Panc1 (cell line): Measurements from ENCODE around the gene DHX34. TPM values are rescaled to one million over a fixed set of nuclear protein-coding genes. Genes with fewer than 3 reads are reported as not detected.

ENCODE experiments used
- ATAC-seq: fragments of 200-7000 bp; cut with Tn5 transposase; 2 replicates; pipeline ENCODE4 v1.9.1; 2020; ENCODE audit warnings: mild to moderate bottlenecking, moderate library complexity
- BruUV-seq: library from RNA; stranded (reverse); fragments of 400-500 nt; replicated peaks from 2 replicates; lab custom pipeline; 2021; lab: Mats Ljungman, UMichigan
- CTCF ChIA-PET: fragments of 300-600 bp; sonication (Branson Sonifier 250); formaldehyde crosslinking; loops from one replicate; lab custom pipeline; 2022; ENCODE audit warnings: antibody characterized with exemption; lab: Charles Lee
- POLR2A ChIA-PET: fragments of 300-600 bp; sonication (Branson Sonifier 250); formaldehyde crosslinking; loops from one replicate; lab custom pipeline; 2022; ENCODE audit warnings: antibody characterized with exemption; lab: Charles Lee
- DNase-seq: peaks from one replicate; pipeline ENCODE4 v3.0.0-alpha.2; 2010; ENCODE audit warnings: low read depth, low spot score
- H3K27ac ChIP-seq: 2 replicates; pipeline ENCODE4 v1.5.1; 2011; ENCODE audit warnings: mild to moderate bottlenecking, low read length, inconsistent platforms
- H3K27me3 ChIP-seq: fragments of 200-500 bp; sonication (Bioruptor generic); 2 replicates; pipeline ENCODE4 v1.6.0; 2014; ENCODE audit warnings: low read length, inconsistent platforms; ENCODE audit not compliant: control insufficient read depth, insufficient read depth
- H3K36me3 ChIP-seq: fragments of 200-500 bp; sonication (Bioruptor generic); 2 replicates; pipeline ENCODE4 v1.5.1; 2014; ENCODE audit warnings: inconsistent platforms, mild to moderate bottlenecking, low read length, moderate library complexity; ENCODE audit not compliant: control insufficient read depth, insufficient read depth
- H3K4me1 ChIP-seq: 2 replicates; pipeline ENCODE4 v1.5.1; 2011; ENCODE audit warnings: inconsistent platforms, mild to moderate bottlenecking, low read length, moderate library complexity; ENCODE audit not compliant: control insufficient read depth, insufficient read depth
- H3K4me3 ChIP-seq, 2 experiments: 2 replicates each; pipeline ENCODE4 v1.5.1; 2011 to 2012; ENCODE audit warnings: low read depth in 2 of 2, low read length in 2 of 2, mild to moderate bottlenecking in 2 of 2, inconsistent platforms in 1 of 2, moderate library complexity in 1 of 2
- H3K9me3 ChIP-seq: fragments of 200-500 bp; sonication (Bioruptor generic); 2 replicates; pipeline ENCODE4 v1.5.1; 2014; ENCODE audit warnings: low read depth, mild to moderate bottlenecking, inconsistent platforms, low read length, moderate library complexity; ENCODE audit not compliant: control insufficient read depth, insufficient read depth
- POLR2AphosphoS5 ChIP-seq: IDR thresholded peaks from 2 replicates; pipeline ENCODE4 v1.6.1; 2012; ENCODE audit warnings: mild to moderate bottlenecking, low read depth, low read length, moderate library complexity
- REST ChIP-seq, 2 experiments: IDR thresholded peaks; 2 replicates each; pipeline ENCODE4 v1.6.1; 2011 to 2012; ENCODE audit warnings: low read depth in 2 of 2, control low read depth in 1 of 2, low read length in 1 of 2, mild to moderate bottlenecking in 1 of 2, moderate library complexity in 1 of 2; ENCODE audit not compliant: insufficient read depth in 1 of 2
- SIN3A ChIP-seq: IDR thresholded peaks from 2 replicates; pipeline ENCODE4 v1.6.1; 2012; ENCODE audit warnings: low read depth, mild to moderate bottlenecking, low read length, moderate library complexity, borderline replicate concordance; ENCODE audit not compliant: insufficient read depth
- TCF7L2 ChIP-seq: IDR thresholded peaks from 2 replicates; pipeline ENCODE4 v1.6.1; 2011; ENCODE audit warnings: mild to moderate bottlenecking, low read depth, low read length, inconsistent platforms
- in situ Hi-C: cut with HindIII; loops from 2 replicates; pipeline ENCODE4 v1.10.0; 2016; ENCODE audit warnings: low sequenced_read_pairs, low pct_unique_long_range_greater_than_20kb
- intact Hi-C: fragments of 100-400 bp; cut with micrococcal nuclease; formaldehyde crosslinking; loops from one replicate; pipeline ENCODE4 v1.10.0; 2022; ENCODE audit not compliant: unreplicated experiment
- total RNA-seq: library from RNA; stranded (reverse); gene quantifications from one replicate; pipeline ENCODE4 v1.2.1, GENCODE V29; 2021; ENCODE audit not compliant: unreplicated experiment
- TF ChIP-seq, protein P1 (sequence below): fragments of 450-650 bp; IDR thresholded peaks from 2 replicates; pipeline ENCODE4 v1.5.1; 2017; ENCODE audit warnings: mild to moderate bottlenecking

DHX34 gene
- total RNA-seq, 1 experiment from 2014 or later: 29.2 TPM

- H3K27ac ChIP-seq: no peak overlapping the region
- intact Hi-C loops (no loop called here), in situ Hi-C loops (no loop called here)
- H3K4me3 ChIP-seq: peak overlapping the region; percentile 37 to 39
- peaks cover 8% of the 10 kb centered on the region; the same call in 1 of the 2 replicates for H3K27me3 ChIP-seq
- POLR2A ChIA-PET: no interaction called here
- DNase-seq (no peak), ATAC-seq (no peak)
- BruUV-seq: no TSS peak
- no peaks in the 10 kb centered on the region for H3K36me3 ChIP-seq
- H3K4me1 ChIP-seq: peaks cover 4% of the 10 kb centered on the region
- TF ChIP-seq REST (IDR thresholded peaks at IDR 0.05; ENCODE audit: insufficient read depth in 1 of 2, low read depth in 2 of 2, low read length in 1 of 2): no peak
- CTCF ChIA-PET: no interaction called here
- H3K9me3 ChIP-seq: no peaks in the 10 kb centered on the region
These were observed 69.5 kb downstream of the DHX34 start for GRCh38 chr19:47418692-47419029.

DNA sequence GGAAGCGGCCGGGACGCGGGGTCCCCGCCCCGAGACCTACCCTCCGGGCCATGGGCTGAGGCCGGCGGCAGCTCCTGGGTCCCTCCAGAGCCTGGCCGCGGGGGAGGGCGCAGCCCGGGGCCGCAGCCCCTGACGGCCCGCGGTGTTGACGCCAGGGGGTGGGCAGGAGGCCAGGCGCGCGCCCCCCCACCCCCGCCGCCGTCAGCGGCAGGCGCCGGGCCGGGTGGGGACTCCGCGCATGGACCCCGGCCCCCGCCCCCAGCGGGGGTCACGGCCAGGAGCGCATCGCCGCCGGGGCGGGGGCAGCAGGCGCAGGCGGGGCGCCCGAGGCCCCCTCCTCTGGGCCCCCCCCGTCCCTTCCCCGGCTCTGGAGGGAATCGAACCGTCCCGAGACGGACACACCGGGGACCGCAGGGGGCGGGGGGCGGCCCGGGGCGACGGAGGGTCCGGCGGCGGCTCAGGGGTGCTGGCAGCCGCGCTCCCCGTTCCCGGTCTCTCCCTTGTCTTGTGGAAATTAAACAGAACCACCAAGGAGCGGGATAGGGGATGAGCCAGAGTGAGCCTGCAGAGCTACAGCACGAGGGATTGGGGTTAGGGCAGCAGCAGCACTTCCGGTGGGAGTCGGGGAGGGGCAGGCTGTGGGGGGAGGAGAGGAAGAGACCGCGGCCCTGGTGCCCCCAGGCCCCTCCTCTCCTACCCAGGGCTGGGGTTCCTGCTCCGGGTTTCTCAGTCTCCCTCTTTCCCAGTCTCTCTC, 70.1 kb downstream of the DHX34 start, which contains the start of gene MEIS3:
TSS of gene MEIS3 (minus strand) at position 498 of the 754 bp plus-strand sequence. CDS start at position 52, 446 bp downstream.
- CTCF ChIA-PET: interaction anchor here (0.7 kb wide), 1 partner anchor 28 kb away, joined by 5 read pairs; no protein-coding TSS in a partner anchor
- BruUV-seq: no TSS peak
- in situ Hi-C loops (no loop called here), intact Hi-C loops (no loop called here)
- Histone ChIP-seq H3K4me1 (peaks cover 4% of the 10 kb centered on the region), H3K9me3 (no peaks in the 10 kb centered on the region), H3K27ac (no peak within 1 kb of the TSS), H3K27me3 (peaks cover 8% of the 10 kb centered on the region; the same call in 1 of the 2 replicates), H3K36me3 (no peaks in the 10 kb centered on the region), H3K4me3 (peak within 1 kb of the TSS; percentile 37 to 39)
- ATAC-seq (peak; percentile 28; the same call in 1 of the 2 replicates), DNase-seq (no peak)
- POLR2A ChIA-PET: interaction anchor here (0.6 kb wide), 1 partner anchor 96 kb away, joined by 5 read pairs; no protein-coding TSS in a partner anchor
- no peak for TF ChIP-seq REST (IDR thresholded peaks at IDR 0.05; ENCODE audit: insufficient read depth in 1 of 2, low read depth in 2 of 2, low read length in 1 of 2)
- no peak for TF ChIP-seq SIN3A
- TF ChIP-seq TCF7L2: no peak
- TF ChIP-seq, protein P1, sequence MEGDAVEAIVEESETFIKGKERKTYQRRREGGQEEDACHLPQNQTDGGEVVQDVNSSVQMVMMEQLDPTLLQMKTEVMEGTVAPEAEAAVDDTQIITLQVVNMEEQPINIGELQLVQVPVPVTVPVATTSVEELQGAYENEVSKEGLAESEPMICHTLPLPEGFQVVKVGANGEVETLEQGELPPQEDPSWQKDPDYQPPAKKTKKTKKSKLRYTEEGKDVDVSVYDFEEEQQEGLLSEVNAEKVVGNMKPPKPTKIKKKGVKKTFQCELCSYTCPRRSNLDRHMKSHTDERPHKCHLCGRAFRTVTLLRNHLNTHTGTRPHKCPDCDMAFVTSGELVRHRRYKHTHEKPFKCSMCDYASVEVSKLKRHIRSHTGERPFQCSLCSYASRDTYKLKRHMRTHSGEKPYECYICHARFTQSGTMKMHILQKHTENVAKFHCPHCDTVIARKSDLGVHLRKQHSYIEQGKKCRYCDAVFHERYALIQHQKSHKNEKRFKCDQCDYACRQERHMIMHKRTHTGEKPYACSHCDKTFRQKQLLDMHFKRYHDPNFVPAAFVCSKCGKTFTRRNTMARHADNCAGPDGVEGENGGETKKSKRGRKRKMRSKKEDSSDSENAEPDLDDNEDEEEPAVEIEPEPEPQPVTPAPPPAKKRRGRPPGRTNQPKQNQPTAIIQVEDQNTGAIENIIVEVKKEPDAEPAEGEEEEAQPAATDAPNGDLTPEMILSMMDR: no peak
- no peak for TF ChIP-seq POLR2AphosphoS5
